Psoas muscle (tissue), 8 donors: Measurements from ENCODE around the gene MARCHF10. TPM values are rescaled to one million over a fixed set of nuclear protein-coding genes. Genes with fewer than 3 reads are reported as not detected.

Source experiments
- ATAC-seq, 4 donors: fragments of 200-7000 bp; cut with Tn5 transposase; one replicate each; pipeline ENCODE4 v1.9.1; 2020; ENCODE audit warnings: moderate library complexity in 3 of 4, mild to moderate bottlenecking in 2 of 4
- DNase-seq, 2 donors: peaks; one replicate each; pipeline ENCODE4 v3.0.0-alpha.2; 2020
- H3K27ac ChIP-seq: fragments of 200-600 bp; one replicate; pipeline ENCODE4 v1.8.0; 2022
- H3K27me3 ChIP-seq, 3 donors: fragments of 200-600 bp in 1 of 3; one replicate each; pipeline versions ENCODE4 v1.6.1 to v1.8.0; 2013 to 2022; ENCODE audit warnings: low read length in 2 of 3, mild to moderate bottlenecking in 2 of 3, moderate library complexity in 1 of 3; ENCODE audit not compliant: insufficient read depth in 3 of 3
- H3K36me3 ChIP-seq, 2 donors: fragments of 200-600 bp in 1 of 2; one replicate each; pipeline versions ENCODE4 v1.6.1 to v1.8.0; 2013 to 2022; ENCODE audit warnings: low read depth in 1 of 2, mild to moderate bottlenecking in 1 of 2, moderate library complexity in 1 of 2; ENCODE audit not compliant: insufficient read depth in 1 of 2
- H3K4me1 ChIP-seq: fragments of 200-600 bp; one replicate; pipeline ENCODE4 v1.8.0; 2022
- H3K4me3 ChIP-seq: fragments of 200-600 bp; one replicate; pipeline ENCODE4 v1.8.0; 2022; ENCODE audit warnings: mild to moderate bottlenecking
- H3K9me3 ChIP-seq: fragments of 200-600 bp; one replicate; pipeline ENCODE4 v1.8.0; 2022
- CTCF ChIP-seq: fragments of 200-600 bp; IDR thresholded peaks from one replicate; pipeline ENCODE4 v1.8.0; 2022; ENCODE audit warnings: antibody characterized with exemption
- WGBS, 3 donors: extraction: QIAGEN DNeasy Blood & Tissue Kit; methylation state at CpG; one replicate each; pipeline versions ENCODE4 v1.1.6 to v1.1.7; 2013; 5-methylcytosine and 5-hydroxymethylcytosine counted together
- intact Hi-C, 2 donors: fragments of 100-400 bp; cut with DNase I; formaldehyde crosslinking; loops; one replicate each; pipeline versions ENCODE4 v1.11.0 to v1.14.2; 2022
- polyA plus RNA-seq, 3 donors: library from polyadenylated mRNA; stranded (reverse); fragments of 200-250 nt; gene quantifications; one replicate each; pipeline ENCODE4 v1.2.3, GENCODE V29; 2013
- total RNA-seq, 4 donors: library from RNA; stranded (reverse); fragmentation: NEBNext Ultra II Directional in 2 of 4; extraction: Animal tissue kit (Norgen Biotek cat#: 25700) in 2 of 4; gene quantifications; one replicate each; pipeline versions ENCODE4 v1.2.1 to v1.2.4, GENCODE V29; 2021 to 2023
- donor health status: healthy with polysubstance abuse.
- donor health status: DM: no; HTN: no; CAD: no; lungs with moderate emphysema.
- donor health status: Bipolar disorder and iron deficiency.
- donor health status: healthy.
- donor health status: DM: yes; HTN: yes; CAD: no.
- donor health status: DM: no; HTN: no; CAD: no.
- donor health status: DM: no; HTN: no; CAD: no.
- donor health status: DM: yes; HTN: yes; CAD: no.

Gene MARCHF10
- total and polyA plus RNA-seq, 7 donors: 0.01 TPM; not detected in 6

GRCh38 chr17:62672957-62673356, 135.2 kb downstream of the MARCHF10 start:
- Histone ChIP-seq H3K36me3 (no peaks in the 10 kb centered on the region), H3K9me3 (no peaks in the 10 kb centered on the region), H3K27me3 (no peaks in the 10 kb centered on the region), H3K4me3 (no peak overlapping the region), H3K27ac (no peak overlapping the region), H3K4me1 (no peaks in the 10 kb centered on the region)
- peak in 1 of 2 donors; percentile 14 for DNase-seq
- no peak for TF ChIP-seq CTCF
- intact Hi-C loops: no loop called here
- ATAC-seq: no peak
- WGBS, 3 donors: 85 to 95% (median 91%) methylated on average over 4 of the region's 4 CpGs

DNA sequence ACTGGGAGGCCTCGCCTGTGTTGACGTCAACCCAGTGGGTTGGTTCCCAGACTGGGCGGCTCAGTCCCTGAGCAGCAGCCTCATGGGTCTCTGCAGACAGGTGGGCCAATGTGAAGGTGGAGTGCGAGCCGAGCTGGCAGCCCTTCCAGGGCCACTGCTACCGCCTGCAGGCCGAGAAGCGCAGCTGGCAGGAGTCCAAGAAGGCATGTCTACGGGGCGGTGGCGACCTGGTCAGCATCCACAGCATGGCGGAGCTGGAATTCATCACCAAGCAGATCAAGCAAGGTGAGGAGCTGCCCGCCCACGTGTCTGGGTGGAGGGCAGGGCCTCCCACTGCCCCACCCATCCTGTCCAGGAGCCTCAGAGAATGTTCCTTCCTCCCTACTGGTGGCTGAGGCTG, 136.6 kb downstream of the MARCHF10 start:
- H3K4me3 ChIP-seq: no peak overlapping the region
- DNase-seq (peak in 1 of 2 donors; percentile 45), ATAC-seq (no peak)
- H3K27ac ChIP-seq: no peak overlapping the region
- no peaks in the 10 kb centered on the region for H3K36me3 ChIP-seq
- no peaks in the 10 kb centered on the region for H3K27me3 ChIP-seq
- no peaks in the 10 kb centered on the region for H3K9me3 ChIP-seq
- WGBS, 3 donors: 67 to 74% (median 68%) methylated on average over 14 of the region's 14 CpGs
- intact Hi-C loops: no loop called here
- H3K4me1 ChIP-seq: no peaks in the 10 kb centered on the region
- no peak for TF ChIP-seq CTCF

DNA sequence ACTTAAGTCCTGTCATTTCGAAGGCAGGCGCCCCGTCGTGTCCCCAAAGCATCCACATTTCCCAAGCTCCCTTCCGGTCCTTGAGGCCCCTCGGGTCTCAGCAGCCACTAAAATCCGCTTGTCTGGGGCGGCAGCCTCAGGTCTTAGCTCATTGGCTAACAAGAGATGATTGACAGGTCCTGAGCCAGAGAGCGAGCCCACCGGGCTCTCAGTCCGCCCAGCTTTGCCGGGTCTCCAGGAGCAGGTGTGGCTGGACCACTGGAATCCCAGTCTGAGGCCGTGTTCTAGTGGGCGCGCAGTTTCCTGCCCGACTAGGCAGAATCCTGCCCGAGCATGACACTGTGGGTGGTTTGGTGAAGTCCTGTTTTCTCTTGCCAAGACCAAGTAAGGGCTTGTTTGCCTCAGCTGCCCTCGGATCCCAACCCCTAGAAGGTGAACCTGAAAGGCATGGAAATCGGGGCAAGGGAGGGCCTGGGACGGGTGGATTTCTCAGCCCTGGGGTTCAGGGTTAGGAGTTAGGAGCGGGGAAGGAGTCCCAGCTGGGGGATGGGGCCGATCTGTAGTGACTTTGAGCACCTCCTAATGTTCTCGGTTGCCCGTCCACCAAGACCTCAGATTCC, 137.8 kb downstream of the MARCHF10 start:
- Histone ChIP-seq H3K9me3 (no peaks in the 10 kb centered on the region), H3K36me3 (no peaks in the 10 kb centered on the region), H3K27me3 (peaks cover 0 to 2% (median 0%) of the 10 kb centered on the region in 3 donors), H3K4me3 (no peak overlapping the region), H3K27ac (no peak overlapping the region), H3K4me1 (no peaks in the 10 kb centered on the region)
- WGBS, 3 donors: 70 to 79% (median 75%) methylated on average over 24 of the region's 24 CpGs
- peak in 1 of 2 donors; percentile 33 for DNase-seq
- no peak for ATAC-seq
- no peak for TF ChIP-seq CTCF
- intact Hi-C loops: no loop called here

DNA sequence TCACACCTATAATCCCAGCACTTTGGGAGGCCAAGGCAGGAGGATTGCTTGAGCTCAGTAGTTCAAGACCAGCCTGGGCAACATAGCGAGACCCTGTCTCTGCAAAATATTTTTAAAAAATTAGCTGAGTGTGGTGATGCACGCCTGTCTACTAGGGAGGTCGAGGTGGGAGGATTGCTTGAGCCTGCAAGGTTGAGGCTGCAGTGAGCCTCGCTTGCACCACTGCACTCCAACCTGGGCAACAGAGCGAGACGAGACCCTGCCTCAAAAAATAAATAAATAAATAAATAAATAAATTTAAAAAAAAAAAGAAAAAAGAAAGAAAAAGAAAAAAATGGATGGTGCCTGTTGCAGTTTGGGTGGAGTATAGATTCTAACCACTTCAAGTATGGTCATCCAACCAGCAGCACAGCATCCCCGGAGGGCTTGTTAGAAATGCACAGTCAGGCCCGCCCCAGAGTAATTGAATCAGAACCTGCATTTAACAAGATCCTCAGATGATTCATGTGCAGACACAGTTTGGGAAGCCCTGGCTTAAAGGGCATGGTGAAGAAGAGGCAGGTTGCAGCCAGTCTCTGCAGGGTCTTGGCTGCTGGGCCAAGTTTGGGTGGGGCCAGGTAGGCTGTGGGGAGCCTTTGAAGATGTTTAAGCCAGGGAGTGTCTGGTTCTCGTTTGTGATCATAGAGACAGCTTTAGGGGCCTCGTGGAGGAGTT, 139.9 kb downstream of the MARCHF10 start:
- DNase-seq (no peak), ATAC-seq (no peak)
- H3K4me1 ChIP-seq: no peaks in the 10 kb centered on the region
- intact Hi-C loops: no loop called here
- H3K9me3 ChIP-seq: no peaks in the 10 kb centered on the region
- TF ChIP-seq CTCF: no peak
- no peak overlapping the region for H3K27ac ChIP-seq
- no peaks in the 10 kb centered on the region for H3K36me3 ChIP-seq
- H3K27me3 ChIP-seq: peaks cover 0 to 4% (median 0%) of the 10 kb centered on the region in 3 donors
- H3K4me3 ChIP-seq: no peak overlapping the region
- 75 to 89% (median 81%) methylated on average over 10 of the region's 10 CpGs for WGBS, 3 donors
